ENCODE measurements around the gene NCR2.

NCR2 gene

DNA sequence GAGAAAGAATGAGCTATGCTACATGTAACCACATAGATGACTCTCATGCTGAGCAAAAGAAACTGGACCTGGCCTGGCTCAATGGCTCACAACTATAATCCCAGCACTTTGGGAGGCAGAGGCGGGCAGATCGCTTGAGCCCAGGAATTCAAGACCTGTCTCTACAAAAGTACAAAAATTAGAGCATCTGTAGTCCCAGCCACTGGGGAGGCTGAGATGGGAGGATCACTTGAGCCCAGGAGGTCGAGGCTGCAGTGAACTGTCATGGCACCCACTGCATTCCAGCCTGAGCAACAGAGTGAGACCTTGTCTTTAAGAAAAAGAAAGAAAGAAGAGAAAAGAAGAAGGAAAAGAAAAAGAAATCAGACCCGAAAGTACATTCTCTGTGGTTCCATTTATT is 41.7 kb downstream of the NCR2 start:
- no peak for TF ChIP-seq CTCF (IDR thresholded peaks at IDR 0.05; ENCODE audit: low read depth, low read length)
- no peak for DNase-seq (ENCODE audit: low read depth, low spot score)
- no peak overlapping the region for H3K4me3 ChIP-seq (ENCODE audit: low read depth, low read length)
- in situ Hi-C loops (cut with HindIII; ENCODE audit: low sequenced_read_pairs) = no loop called here

- DNase-seq (ENCODE audit: low read depth, low spot score) = no peak
- in situ Hi-C loops (cut with HindIII; ENCODE audit: low sequenced_read_pairs) = no loop called here
- no peak for TF ChIP-seq CTCF (IDR thresholded peaks at IDR 0.05; ENCODE audit: low read depth, low read length)
- no peak overlapping the region for H3K4me3 ChIP-seq (ENCODE audit: low read depth, low read length)
Measured at GRCh38 chr6:41379306-41379705, 43.9 kb downstream of the NCR2 start.

DNA sequence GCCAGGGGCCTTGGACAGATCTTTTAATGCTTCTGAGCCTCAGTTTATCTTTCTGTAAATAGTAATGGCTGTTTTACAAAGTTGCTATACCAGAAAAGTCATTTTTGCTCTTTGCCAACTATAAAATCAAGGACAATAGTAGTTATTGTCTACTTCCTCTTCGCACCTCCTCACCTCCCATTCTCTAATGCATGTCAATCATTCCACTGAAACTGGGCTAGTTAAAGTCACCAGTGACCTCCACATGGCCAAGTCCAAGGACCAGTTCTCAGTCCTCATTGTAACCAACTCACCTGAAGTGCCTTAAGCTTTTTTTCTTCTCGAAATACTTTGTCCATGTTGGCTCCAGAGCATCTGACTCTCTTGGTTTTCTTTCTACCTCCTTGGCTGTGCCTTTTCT is 51.2 kb downstream of the NCR2 start:
- DNase-seq (ENCODE audit: low read depth, low spot score) = no peak
- no peak for TF ChIP-seq CTCF (IDR thresholded peaks at IDR 0.05; ENCODE audit: low read depth, low read length)
- no peak overlapping the region for H3K4me3 ChIP-seq (ENCODE audit: low read depth, low read length)
- in situ Hi-C loops (cut with HindIII; ENCODE audit: low sequenced_read_pairs) = no loop called here

- no peak for DNase-seq (ENCODE audit: low read depth, low spot score)
- no peak overlapping the region for H3K4me3 ChIP-seq (ENCODE audit: low read depth, low read length)
- in situ Hi-C loops (cut with HindIII; ENCODE audit: low sequenced_read_pairs) = no loop called here
Measured at GRCh38 chr6:41392246-41392645, 56.8 kb downstream of the NCR2 start.

GRCh38 chr6:41396335-41396734 is 60.9 kb downstream of the NCR2 start:
- DNase-seq (ENCODE audit: low read depth, low spot score) = no peak
- H3K4me3 ChIP-seq (ENCODE audit: low read depth, low read length) = no peak overlapping the region
- in situ Hi-C loops (cut with HindIII; ENCODE audit: low sequenced_read_pairs) = no loop called here
- no peak for TF ChIP-seq CTCF (IDR thresholded peaks at IDR 0.05; ENCODE audit: low read depth, low read length)

More at GRCh38 chr6:41392246-41392645, 56.8 kb downstream of the NCR2 start:
- TF ChIP-seq CTCF (IDR thresholded peaks at IDR 0.05; ENCODE audit: low read depth, low read length) = no peak

DNA sequence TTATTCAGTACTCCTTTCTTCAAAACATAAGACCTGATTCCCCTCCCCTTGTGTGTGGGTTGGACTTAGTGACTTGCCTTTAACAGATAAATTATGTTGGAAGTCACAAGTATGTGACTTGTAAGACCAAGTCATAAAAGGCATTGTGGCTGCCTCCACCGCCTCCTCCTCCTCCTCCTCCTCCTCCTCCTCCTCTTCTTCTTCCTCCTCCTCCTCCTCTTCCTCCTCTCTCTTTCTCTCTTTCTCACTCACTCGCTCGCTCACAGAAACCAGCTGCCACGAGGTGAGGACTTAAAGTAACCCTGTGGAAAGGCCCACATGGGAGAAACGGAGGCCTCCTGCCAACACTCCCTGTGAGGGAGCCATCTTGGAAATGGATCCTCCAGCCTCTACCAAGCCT is 64.0 kb downstream of the NCR2 start:
- in situ Hi-C loops (cut with HindIII; ENCODE audit: low sequenced_read_pairs) = no loop called here
- TF ChIP-seq CTCF (IDR thresholded peaks at IDR 0.05; ENCODE audit: low read depth, low read length) = no peak
- DNase-seq (ENCODE audit: low read depth, low spot score) = no peak
- H3K4me3 ChIP-seq (ENCODE audit: low read depth, low read length) = no peak overlapping the region
